ENCODE measurements around the gene NKD2.

Gene NKD2

DNA sequence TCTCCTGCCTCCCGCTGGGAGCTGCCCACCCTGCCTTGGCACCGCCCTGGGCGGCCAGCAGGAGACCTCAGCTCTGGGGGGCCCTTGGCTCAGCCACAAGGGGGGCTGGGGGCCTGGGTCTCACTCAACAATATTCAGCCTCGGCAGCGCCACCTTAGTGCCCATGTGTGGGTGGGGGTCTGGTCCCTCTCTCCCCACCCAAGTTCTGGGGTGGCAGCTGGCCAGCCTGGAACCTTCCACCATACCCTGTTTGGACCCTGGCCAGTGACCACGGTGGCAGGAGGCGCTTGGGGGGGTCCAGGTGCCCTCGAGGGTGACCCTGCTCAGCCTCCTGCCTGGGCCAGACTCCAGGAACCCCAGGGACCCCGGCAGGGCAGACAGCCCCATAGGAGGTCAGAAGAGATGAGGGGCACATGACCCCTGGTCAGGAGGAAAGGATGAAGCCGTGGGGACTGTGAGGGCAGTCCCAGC is 22.2 kb downstream of the NKD2 start:
- DNase-seq (ENCODE audit: low read depth), result no peak

DNA sequence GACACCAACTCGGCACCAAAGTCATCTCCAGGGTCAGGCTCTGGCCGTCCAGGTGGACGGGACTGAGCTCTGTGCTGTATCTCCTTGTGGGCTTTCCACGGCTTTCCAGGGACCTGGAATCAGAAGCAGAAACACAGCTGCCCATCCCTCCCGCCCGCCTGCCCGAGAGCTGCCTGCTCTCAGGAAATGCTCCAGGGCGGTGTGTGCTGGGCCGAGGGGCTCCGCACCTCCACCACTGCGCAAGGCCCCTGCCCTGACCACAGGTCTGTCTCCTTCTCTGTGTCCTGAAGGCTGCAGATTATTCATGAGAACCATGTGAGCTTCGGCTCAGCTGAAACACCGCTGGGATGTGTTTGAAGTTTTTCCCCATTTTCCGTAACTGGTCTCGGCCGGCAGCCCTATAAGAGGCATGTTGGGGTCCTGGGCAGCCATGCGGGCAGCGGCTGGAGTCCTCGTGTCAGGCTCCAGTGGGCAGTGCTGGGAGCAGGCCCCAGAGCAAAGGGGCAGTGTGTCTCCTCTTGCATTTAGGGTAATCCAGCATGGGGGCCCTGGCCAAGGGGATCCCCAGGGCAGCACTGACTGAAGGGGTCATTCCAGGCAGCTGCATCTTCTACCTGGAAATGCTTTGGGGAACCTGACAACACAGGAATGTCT is 22.8 kb downstream of the NKD2 start:
- no peak for DNase-seq (ENCODE audit: low read depth)

DNA sequence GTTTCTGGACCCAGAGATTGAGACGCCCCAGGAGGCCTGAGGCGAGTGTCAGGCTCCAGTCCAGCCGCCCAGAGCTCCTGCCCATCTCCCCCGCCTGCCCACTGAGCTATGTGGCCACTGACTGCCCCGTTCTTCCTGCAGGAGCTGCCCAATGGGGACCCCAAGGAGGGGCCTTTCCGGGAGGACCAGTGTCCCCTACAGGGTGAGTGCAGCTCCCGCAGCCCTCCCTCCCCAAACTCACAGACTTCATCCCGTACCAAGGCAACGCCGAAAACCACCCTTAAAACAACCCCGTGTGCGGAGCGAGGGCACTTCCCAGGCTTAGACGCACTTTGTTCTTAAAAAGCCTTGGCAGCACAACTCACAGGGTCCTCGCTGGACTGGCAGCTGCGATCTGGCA is 23.4 kb downstream of the NKD2 start:
- DNase-seq (ENCODE audit: low read depth), result no peak

DNA sequence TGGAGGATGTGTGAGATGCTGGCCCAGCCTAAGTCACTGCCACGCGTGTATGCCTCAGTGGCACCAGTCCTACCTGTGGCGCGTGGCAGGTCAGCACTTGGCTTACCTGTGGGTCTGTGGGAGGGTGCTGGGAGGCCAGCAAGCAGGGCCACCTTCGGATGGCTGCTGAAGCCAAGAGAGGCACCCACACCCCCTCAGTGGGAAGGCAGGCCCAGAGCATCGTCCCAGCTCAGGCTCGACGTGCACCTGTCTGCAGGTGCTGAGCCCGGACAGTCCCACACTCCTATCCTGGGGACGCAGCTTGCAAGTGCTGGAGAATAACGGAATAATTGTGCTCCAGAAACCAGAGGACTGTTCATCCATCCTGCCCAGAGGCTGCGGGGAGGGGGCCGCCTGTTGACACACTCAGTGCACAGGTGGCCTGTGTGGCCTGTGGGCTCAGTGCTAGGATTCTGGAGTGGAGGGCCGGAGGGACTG is 24.0 kb downstream of the NKD2 start:
- DNase-seq (ENCODE audit: low read depth), result no peak

DNA sequence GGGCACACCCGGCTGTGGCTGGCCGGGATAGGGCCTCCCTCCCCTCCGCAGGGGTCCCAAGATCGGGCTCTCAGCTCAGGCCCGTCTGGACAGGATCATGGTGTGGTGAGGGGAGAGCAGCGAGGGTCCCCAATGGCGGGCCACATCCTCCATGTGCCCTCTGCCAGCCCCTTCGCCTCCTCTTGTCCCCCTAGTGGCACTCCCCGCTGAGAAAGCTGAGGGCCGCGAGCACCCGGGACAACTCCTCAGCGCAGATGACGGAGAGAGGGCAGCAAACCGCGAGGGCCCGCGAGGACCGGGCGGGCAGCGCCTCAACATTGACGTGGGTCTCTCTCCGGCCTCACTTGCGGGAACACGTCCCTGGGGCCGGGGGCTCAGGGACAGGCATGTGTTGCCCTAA is 24.6 kb downstream of the NKD2 start:
- no peak for DNase-seq (ENCODE audit: low read depth)

DNA sequence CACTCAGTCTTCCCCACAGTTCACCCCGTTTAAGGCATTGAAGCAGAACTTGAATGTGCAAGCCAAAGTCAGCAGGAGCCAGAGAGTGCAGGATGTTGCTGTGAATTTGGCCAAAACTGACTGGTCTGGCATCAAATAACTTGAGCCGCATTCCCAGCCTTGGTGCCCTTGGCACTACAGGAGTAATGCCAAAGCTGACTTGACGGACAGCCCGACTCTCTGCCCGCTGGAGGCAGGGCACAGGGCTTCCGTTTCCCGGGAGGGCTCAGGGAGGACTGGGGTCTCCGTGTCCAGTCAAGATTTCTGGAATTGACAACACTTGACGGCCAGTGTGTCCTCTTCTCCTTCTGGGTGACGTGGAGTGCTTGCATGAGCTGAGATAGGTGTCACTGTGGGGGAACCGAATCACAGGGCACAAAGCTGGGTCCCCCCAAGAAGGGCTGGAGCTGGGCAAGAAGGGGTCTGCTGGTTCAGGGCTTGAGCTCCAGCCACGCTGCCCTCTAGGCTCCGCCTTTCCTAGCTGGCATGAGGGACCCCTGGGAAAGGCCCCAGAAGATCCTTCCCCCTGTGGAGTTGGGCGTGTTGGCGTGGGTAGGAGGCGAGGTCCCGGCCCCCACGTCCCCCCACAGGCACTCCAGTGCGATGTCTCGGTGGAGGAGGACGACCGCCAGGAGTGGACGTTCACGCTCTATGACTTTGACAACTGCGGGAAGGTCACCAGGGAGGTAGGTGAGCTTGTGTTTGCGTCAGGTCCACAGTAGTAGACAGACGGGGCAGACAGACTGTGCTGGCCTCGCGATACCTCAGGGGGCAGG is 25.2 kb downstream of the NKD2 start:
- no peak for DNase-seq (ENCODE audit: low read depth)

DNA sequence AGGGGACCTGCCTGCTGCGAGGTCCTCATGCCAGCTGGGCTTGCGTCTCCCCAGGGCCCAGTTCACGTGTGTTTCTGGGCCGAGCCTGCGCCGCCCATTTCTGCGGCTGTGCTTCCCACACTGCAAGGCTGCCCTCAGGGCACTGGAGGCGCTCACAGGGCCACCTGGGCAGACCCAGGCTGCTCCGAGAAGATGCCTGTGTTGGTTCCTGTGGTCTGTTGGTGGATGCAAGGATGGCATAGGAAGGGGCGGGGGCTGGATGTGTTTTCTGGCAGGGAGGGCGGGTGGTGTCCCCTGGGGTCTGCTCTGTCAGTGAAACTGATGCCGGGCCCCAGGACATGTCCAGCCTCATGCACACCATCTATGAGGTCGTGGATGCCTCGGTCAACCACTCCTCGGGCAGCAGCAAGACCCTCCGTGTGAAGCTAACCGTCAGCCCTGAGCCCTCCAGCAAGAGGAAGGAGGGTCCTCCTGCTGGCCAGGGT is 25.9 kb downstream of the NKD2 start:
- DNase-seq (ENCODE audit: low read depth), result no peak

DNA sequence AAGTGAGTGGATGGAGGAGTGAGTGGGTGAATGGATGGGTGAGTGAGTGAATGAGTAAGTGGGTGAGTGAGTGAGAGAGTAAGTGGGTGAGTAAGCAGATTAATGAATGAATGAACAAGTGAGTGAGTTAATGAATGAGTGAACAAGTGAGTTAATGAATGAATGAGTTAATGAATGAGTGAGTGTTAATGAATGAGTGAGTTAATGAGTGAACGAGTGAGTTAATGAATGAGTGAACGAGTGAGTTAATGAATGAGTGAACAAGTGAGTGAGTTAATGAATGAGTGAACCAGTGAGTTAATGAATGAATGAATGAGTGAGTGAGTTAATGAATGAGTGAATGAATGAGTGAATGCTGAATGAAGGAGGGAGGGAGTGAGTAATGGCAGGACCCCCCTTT is 26.4 kb downstream of the NKD2 start:
- no peak for DNase-seq (ENCODE audit: low read depth)

DNA sequence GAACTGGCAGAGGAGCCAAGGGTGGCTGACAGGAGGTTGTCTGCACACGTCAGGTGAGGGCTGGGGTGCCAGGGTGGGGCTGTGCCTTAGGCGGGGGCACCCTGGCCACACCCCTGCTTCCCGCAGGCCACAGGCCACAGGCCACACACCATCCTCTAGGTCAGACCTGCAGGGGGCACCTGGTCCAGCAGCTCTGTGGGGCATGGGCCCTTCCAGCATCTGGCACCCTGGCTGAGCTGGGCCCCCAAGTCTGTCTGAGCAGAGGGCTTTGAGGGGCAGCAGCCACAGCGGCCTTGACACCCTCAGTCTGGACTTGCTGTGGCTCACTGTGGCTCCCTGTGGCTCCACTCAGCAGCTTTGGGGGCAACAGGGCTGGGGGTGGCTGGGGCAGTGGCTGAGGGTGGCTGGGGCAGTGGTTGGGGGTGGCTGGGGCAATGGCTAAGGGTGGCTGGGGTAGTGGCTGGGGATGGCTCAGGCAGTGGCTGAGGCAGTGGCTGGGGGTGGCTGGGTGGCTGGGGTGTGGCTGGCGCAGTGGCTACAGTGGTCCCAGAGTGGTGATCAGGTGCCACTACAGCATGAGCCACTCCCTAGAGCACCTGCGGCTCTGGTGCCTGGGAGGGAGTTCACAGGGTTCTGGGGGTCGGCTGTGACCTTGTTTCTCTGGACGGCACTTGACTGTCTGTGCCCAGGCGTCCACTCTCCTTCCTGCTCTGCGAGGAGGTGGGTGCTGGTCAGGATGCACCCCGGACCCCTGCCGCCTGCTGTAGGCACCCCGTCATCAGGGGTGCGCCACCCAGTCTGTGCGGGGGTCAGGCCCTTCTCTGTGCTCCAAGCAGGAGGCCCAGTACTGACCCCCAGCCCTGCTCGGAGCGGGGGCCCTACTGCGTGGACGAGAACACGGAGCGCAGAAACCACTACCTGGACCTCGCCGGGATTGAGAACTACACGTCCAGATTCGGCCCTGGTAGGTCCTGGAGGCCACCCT is 27.1 kb downstream of the NKD2 start:
- DNase-seq (ENCODE audit: low read depth), result no peak

DNA sequence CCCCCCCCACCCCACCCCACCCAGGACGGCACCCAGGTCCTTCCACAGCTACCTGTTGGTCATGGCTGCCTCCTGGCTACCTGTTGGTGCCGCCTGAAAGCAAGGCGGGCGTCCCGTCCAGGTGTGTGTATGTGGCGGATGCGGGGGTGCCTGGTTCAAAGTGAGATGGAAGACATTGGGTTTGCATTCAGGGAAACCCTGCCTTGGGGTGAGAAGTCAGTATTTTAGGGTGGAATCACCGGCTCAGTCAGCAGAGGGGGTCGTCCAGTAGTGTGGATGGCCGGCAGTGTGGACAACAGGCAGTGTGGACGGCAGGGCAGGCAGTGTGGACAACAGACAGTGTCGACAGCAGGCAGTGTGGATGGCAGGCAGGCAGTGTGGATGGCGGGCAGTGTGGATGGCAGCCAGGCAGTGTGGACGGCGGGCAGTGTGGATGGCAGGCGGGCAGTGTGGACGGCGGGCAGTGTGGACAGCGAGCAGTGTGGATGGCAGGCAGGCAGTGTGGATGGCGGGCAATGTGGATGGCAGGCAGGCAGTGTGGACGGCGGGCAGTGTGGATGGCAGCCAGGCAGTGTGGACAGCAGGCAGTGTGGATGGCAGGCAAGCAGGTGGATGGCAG is 28.0 kb downstream of the NKD2 start:
- no peak for DNase-seq (ENCODE audit: low read depth)

DNA sequence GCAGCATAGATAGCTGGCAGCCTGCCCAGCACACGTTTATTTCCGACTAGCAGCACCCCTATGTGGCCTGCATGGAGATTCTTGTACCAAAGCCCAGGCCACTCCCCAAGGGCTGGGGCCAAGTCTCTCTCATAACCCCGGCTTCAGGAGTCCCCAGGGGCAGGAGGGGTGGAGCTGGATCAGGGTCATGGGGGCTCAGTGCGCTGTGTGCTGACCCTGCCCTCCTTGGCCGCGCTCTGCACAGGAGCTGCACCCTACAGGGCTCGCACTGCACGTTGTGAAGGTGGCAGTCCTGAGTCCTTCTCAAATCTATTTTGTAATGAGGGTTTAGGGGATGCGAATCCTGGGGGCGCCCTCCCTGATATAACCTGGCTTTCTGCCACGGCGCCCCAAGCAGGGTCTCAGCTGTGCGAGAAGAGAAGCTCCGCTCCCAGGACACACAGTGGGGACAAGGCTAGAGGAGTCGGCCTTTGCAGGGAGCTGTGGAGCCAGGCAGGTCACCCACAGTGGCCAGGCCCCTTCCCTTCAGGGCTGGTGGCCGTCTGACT is 28.6 kb downstream of the NKD2 start:
- no peak for DNase-seq (ENCODE audit: low read depth)

DNA sequence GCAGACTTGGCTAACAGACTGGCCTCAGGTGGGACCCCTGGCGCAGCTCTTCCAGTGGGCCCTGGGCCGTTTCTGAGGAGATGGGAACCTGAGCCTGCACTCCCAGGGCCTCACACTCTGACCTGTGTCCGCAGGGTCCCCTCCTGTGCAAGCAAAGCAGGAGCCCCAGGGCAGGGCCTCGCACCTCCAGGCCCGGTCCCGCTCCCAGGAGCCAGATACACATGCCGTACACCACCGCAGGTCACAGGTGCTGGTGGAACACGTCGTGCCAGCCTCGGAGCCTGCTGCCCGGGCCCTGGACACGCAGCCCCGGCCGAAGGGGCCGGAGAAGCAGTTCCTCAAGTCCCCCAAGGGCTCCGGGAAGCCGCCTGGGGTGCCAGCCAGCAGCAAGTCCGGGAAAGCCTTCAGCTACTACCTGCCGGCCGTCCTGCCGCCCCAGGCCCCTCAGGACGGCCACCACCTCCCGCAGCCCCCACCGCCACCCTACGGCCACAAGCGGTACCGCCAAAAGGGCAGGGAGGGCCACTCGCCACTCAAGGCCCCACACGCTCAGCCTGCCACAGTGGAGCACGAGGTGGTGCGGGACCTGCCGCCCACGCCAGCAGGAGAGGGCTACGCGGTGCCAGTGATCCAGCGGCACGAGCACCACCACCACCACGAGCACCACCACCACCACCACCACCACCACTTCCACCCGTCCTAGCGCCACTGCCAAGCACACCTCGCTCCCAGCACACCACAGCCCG is 29.2 kb downstream of the NKD2 start:
- no peak for DNase-seq (ENCODE audit: low read depth)

DNA sequence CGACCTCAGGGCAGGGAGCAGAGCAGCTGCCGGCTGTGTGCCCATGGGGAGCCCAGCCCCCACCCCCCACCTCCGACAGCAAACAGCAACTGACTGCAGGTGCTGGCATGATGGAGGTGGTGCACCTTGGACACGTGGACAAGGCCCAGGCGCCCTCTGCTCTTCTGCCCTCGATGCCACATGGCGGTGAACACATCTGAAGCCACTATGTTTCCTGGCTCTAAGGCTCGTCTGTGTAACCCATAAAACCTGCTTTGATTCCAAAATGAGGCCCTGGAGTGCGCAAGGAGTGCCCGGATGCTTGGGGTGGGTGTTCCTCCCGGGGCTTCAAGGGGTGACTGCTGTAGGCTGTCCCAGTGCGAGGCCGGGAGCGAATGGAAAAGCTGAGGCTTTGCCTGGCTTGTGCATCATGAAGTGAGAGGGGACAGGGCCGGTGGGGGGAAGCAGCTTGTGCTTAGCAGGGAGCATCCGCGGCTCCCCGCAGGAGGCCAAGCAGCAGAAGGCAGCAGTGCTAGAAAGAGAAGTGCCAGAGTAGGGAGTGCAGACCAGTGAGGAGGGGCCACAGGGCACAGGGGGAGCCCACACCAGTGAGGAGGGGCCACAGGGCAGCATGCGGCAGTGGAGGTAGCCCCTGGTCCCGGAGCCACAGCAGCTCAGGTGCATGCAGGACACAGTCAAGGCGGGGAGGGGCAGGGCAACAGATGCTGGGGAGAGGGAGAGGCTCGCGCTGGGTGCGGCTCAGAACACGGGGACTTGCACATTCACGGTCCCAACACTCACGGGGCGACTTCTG is 30.0 kb downstream of the NKD2 start:
- no peak for DNase-seq (ENCODE audit: low read depth)

DNA sequence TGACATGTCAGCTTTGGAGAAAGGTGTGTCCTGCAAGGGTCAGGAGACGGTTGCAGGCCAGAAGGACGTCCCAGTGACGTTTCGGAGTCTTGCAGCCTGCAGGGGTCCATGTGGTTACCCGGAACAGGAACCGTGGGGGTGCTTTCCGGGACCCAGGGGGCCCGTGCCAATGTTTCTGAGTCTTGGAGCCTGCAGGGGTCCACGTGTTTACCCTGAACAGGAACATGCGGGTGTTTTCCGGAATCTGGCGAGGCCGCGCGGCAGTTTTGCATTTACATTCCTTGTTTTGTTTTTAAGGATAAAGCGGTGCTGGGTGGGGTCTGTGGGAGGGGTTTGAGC is 30.6 kb downstream of the NKD2 start:
- no peak for DNase-seq (ENCODE audit: low read depth)

DNA sequence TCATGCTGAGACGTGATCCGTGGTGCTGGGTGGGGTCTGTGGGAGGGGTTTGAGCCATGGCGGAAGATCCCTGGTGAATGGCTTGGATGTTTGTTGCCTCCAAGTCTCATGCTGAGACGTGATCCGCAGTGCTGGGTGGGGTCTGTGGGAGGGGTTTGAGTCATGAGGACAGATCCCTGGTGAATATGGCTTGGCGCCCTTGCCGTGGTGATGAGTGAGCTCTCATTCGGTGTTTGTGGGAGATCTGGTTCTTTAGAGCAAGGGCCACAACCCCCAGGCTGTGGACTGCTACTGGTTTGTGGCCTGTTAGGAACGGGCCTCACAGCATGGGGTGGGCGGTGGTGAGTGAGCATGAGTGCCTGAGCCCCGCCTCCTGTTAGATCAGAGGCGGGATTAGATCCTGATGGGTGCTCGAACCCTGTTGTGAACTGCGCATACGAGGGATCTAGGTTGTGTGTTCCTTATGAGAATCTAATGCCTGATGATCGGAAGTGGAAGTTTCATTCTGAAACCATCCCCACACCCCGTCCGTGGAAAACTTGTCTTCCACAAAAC is 31.2 kb downstream of the NKD2 start:
- no peak for DNase-seq (ENCODE audit: low read depth)

DNA sequence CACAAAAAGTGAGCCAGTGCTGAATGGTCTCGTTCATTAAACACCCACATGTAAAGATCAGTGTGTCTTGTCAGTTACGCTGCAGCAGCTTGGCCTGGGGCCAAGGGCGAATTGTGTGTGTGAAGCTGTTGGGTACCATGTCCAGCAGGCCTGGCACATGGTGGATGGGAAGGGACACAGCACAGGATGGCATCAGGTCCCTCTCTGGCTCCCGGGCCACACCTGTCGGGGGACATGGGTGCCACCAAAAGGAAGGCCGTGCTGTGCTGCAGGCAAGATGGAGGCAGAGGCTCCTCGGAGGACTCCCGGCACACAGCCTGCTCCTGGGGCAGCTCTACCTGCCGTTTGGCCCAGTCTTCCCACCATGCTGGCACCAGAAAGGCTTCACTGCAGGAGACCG is 32.0 kb downstream of the NKD2 start:
- no peak for DNase-seq (ENCODE audit: low read depth)

DNA sequence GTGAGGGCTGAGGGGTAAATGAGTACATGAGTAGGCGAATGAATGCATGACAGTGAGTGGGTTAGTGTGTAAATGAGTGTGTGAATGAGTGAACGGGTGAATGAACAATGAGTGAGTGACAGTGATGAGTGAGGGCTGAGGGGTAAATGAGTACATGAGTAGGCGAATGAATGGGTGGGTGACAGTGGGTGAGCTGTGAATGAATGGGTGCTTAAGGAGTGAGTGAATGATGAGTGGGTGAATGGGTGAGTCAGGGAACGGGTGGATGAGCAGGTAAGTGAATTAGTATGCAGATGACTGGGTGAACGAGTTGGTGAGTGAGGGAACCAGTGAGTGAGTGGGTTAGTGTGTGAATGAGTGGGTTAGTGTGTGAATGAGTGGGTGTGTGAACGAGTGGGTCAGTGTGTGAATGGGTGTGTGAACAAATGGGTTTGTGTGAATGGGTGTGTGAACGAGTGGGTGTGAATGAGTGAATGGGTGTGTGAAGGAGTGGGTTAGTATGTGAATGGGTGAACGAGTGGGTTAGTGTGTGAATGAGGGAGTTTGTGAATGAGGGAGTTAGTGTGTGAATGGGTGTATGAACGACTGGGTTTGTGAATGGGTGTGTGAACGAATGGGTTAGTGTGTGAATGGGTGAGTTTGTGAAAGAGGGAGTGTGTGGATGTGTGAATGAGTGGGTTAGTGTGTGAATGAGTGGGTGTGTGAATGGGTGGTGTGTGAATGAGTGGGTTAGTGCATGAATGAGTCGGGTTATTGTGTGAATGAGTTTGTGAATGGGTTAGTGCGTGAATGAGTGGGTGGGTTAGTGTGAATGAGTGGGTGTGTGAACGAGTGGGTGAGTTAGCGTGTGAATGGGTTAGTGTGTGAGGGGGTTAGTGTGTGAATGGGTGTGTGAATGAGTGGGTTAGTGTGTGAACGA is 32.9 kb downstream of the NKD2 start:
- DNase-seq (ENCODE audit: low read depth), result no peak

DNA sequence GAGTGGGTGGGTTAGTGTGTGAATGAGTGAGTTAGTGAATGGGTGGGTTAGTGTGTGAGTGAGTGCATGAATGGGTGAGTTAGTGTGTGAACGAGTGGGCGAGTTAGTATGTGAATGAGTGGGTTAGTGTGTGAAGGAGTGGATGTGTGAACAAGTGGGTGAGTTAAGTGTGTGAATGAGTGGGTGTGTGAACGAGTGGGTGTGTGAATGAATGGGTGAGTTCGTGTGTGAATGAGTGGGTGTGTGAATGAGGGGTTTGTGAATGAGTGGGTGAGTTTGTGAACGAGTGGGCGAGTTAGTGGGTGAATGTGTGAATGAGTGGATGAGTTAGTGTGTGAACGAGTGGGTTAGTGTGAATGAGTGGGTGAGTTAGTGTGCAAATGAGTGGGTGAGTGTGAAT is 34.0 kb downstream of the NKD2 start:
- no peak for DNase-seq (ENCODE audit: low read depth)

DNA sequence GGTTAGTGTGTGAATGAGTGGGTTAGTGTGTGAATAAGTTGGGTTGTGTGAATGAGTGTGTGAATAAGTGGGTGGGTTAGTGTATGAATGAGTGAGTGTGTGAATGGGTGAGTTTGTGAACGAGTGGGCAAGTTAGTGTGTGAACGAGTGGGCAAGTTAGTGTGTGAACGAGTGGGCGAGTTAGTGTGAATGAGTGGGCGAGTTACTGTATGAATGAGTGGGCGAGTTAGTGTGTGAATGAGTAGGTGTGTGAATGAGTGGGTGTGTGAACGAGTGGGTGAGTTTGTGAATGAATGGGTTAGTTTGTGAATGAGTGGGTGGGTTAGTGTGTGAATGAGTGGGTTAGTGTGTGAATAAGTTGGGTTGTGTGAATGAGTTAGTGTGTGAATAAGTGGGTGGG is 34.7 kb downstream of the NKD2 start:
- no peak for DNase-seq (ENCODE audit: low read depth)
